ENCODE results near the gene KRT1. TPM values are rescaled to one million over a fixed set of nuclear protein-coding genes. Genes with fewer than 3 reads are reported as not detected.

Gene KRT1
- total and polyA plus RNA-seq, 10 donors: 0.05 to 2.4 (median 0.67) TPM; not detected in 4

GRCh38 chr12:52697058-52697582 is 16.9 kb upstream of the KRT1 start:
- no peaks in the 10 kb centered on the region for H3K9me3 ChIP-seq
- TF ChIP-seq POLR2A (IDR thresholded peaks at IDR 0.05): no peak
- TF ChIP-seq CTCF (IDR thresholded peaks at IDR 0.05 in 8 of 11, conservative IDR thresholded peaks at IDR 0.05 in 3 of 11): no peak
- TF ChIP-seq POLR2AphosphoS5 (IDR thresholded peaks at IDR 0.05): no peak
- DNase-seq: no peak
- 44 to 70% (median 57%) methylated on average over 2 of the region's 2 CpGs for WGBS, 5 donors
- H3K27ac ChIP-seq: no peak overlapping the region
- H3K36me3 ChIP-seq: no peaks in the 10 kb centered on the region
- H3K4me3 ChIP-seq: no peak overlapping the region
- H3K4me1 ChIP-seq: no peaks in the 10 kb centered on the region
- intact Hi-C loops (cut with DNase I; ENCODE audit: low total_unique reads): no loop called here
- peaks cover 0 to 40% (median 0%) of the 10 kb centered on the region in 7 donors for H3K27me3 ChIP-seq (replicated peaks in 1 of 7)

GRCh38 chr12:52696588-52696987 is 16.4 kb upstream of the KRT1 start:
- WGBS, 5 donors: 59 to 85% (median 72%) methylated on average over 3 of the region's 3 CpGs
- Histone ChIP-seq H3K4me3 (no peak overlapping the region), H3K27me3 (replicated peaks in 1 of 7) (peaks cover 0 to 45% (median 5%) of the 10 kb centered on the region in 7 donors), H3K27ac (no peak overlapping the region), H3K9me3 (no peaks in the 10 kb centered on the region), H3K36me3 (no peaks in the 10 kb centered on the region), H3K4me1 (peaks cover 0 to 4% (median 2%) of the 10 kb centered on the region in 6 donors)
- intact Hi-C loops (cut with DNase I; ENCODE audit: low total_unique reads): no loop called here
- DNase-seq: no peak
- TF ChIP-seq POLR2A (IDR thresholded peaks at IDR 0.05) (no peak), CTCF (IDR thresholded peaks at IDR 0.05 in 8 of 11, conservative IDR thresholded peaks at IDR 0.05 in 3 of 11) (no peak), POLR2AphosphoS5 (IDR thresholded peaks at IDR 0.05) (no peak)

GRCh38 chr12:52695039-52695438 is 14.8 kb upstream of the KRT1 start:
- H3K27ac ChIP-seq: no peak overlapping the region
- H3K4me3 ChIP-seq: no peak overlapping the region
- H3K4me1 ChIP-seq: peaks cover 0 to 18% (median 11%) of the 10 kb centered on the region in 6 donors
- intact Hi-C loops (cut with DNase I; ENCODE audit: low total_unique reads): no loop called here
- DNase-seq: no peak
- peaks cover 0 to 60% (median 8%) of the 10 kb centered on the region in 7 donors for H3K27me3 ChIP-seq (replicated peaks in 1 of 7)
- H3K9me3 ChIP-seq: no peaks in the 10 kb centered on the region
- TF ChIP-seq POLR2AphosphoS5 (IDR thresholded peaks at IDR 0.05): no peak
- TF ChIP-seq POLR2A (IDR thresholded peaks at IDR 0.05): no peak
- no peak for TF ChIP-seq CTCF (IDR thresholded peaks at IDR 0.05 in 8 of 11, conservative IDR thresholded peaks at IDR 0.05 in 3 of 11)
- 59 to 86% (median 73%) methylated on average over 3 of the region's 3 CpGs for WGBS, 5 donors
- H3K36me3 ChIP-seq: no peaks in the 10 kb centered on the region

- peaks cover 0 to 21% (median 11%) of the 10 kb centered on the region in 6 donors for H3K4me1 ChIP-seq
- no peak for TF ChIP-seq CTCF (IDR thresholded peaks at IDR 0.05 in 8 of 11, conservative IDR thresholded peaks at IDR 0.05 in 3 of 11)
- TF ChIP-seq POLR2A (IDR thresholded peaks at IDR 0.05): no peak
- no peak for TF ChIP-seq POLR2AphosphoS5 (IDR thresholded peaks at IDR 0.05)
- 83 to 92% (median 89%) methylated on average over 6 of the region's 6 CpGs for WGBS, 5 donors
- intact Hi-C loops (cut with DNase I; ENCODE audit: low total_unique reads): no loop called here
- no peak overlapping the region for H3K4me3 ChIP-seq
- no peak for DNase-seq
- H3K9me3 ChIP-seq: no peaks in the 10 kb centered on the region
- H3K27ac ChIP-seq: no peak overlapping the region
- H3K36me3 ChIP-seq: no peaks in the 10 kb centered on the region
- peaks cover 0 to 59% (median 8%) of the 10 kb centered on the region in 7 donors for H3K27me3 ChIP-seq (replicated peaks in 1 of 7)
Observed at GRCh38 chr12:52694151-52694550, 13.9 kb upstream of the KRT1 start.
